Left ventricle myocardium inferior (tissue), 1 donor: ENCODE data around the gene ACOXL. TPM values are rescaled to one million over a fixed set of nuclear protein-coding genes. Genes with fewer than 3 reads are reported as not detected.

Experiments
- DNase-seq: peaks from one replicate; pipeline ENCODE4 v3.0.0-alpha.2; 2020
- H3K27ac ChIP-seq: fragments of 200-600 bp; replicated peaks from 2 replicates; pipeline ENCODE4 v1.8.0; 2021
- H3K27me3 ChIP-seq: fragments of 200-600 bp; 2 replicates; pipeline ENCODE4 v1.8.0; 2021; ENCODE audit warnings: low read depth
- H3K36me3 ChIP-seq: fragments of 200-600 bp; 2 replicates; pipeline ENCODE4 v1.8.0; 2021
- H3K4me1 ChIP-seq: fragments of 200-600 bp; 2 replicates; pipeline ENCODE4 v1.8.0; 2021
- H3K4me3 ChIP-seq: fragments of 200-600 bp; 2 replicates; pipeline ENCODE4 v1.8.0; 2021; ENCODE audit warnings: mild to moderate bottlenecking, moderate library complexity
- H3K9me3 ChIP-seq: fragments of 200-600 bp; replicated peaks from 2 replicates; pipeline ENCODE4 v1.8.0; 2021
- intact Hi-C: fragments of 100-400 bp; cut with micrococcal nuclease; formaldehyde crosslinking; loops from one replicate; pipeline ENCODE4 v1.11.0; 2022
- total RNA-seq: library from RNA; stranded (reverse); fragmentation: NEBNext Ultra II Directional; extraction: Animal tissue kit (Norgen Biotek cat#: 25700); gene quantifications from one replicate; pipeline ENCODE4 v1.2.1, GENCODE V29; 2021
- TF ChIP-seq, protein P1 (sequence below): fragments of 200-600 bp; IDR thresholded peaks from 2 replicates; pipeline ENCODE4 v1.8.0; 2021; ENCODE audit warnings: antibody characterized with exemption, mild to moderate bottlenecking, borderline replicate concordance
- donor health status: DM: no; HTN: yes; CAD: no; lungs with severe emphysema.

ACOXL gene
- total RNA-seq, 1 donor from 2014 or later: not detected

DNA sequence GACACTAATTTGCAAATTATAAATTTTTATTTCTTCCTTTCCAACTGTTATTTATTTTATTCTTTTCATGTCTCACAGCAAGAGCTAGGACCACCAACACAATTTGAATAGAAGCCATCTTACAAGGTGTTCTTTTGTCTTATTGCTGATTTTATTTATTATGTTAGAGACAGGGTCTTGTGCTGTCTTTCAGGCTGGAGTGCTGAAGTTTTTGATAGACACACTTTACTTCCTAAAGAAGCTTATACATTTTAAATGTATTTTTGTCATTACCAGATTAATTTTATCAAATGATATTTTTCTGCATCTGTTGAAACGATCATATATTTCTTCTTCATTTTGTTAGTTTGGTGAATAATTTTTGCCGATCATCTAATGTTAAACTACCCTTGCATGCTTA, 258.1 kb downstream of the ACOXL start:
- Histone ChIP-seq H3K27me3 (no peaks in the 10 kb centered on the region), H3K36me3 (no peaks in the 10 kb centered on the region), H3K27ac (no peak overlapping the region), H3K9me3 (peaks cover 6% of the 10 kb centered on the region), H3K4me1 (peaks cover 5% of the 10 kb centered on the region), H3K4me3 (no peak overlapping the region)
- DNase-seq: no peak
- TF ChIP-seq, protein P1, sequence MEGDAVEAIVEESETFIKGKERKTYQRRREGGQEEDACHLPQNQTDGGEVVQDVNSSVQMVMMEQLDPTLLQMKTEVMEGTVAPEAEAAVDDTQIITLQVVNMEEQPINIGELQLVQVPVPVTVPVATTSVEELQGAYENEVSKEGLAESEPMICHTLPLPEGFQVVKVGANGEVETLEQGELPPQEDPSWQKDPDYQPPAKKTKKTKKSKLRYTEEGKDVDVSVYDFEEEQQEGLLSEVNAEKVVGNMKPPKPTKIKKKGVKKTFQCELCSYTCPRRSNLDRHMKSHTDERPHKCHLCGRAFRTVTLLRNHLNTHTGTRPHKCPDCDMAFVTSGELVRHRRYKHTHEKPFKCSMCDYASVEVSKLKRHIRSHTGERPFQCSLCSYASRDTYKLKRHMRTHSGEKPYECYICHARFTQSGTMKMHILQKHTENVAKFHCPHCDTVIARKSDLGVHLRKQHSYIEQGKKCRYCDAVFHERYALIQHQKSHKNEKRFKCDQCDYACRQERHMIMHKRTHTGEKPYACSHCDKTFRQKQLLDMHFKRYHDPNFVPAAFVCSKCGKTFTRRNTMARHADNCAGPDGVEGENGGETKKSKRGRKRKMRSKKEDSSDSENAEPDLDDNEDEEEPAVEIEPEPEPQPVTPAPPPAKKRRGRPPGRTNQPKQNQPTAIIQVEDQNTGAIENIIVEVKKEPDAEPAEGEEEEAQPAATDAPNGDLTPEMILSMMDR: no peak
- intact Hi-C loops: no loop called here

DNA sequence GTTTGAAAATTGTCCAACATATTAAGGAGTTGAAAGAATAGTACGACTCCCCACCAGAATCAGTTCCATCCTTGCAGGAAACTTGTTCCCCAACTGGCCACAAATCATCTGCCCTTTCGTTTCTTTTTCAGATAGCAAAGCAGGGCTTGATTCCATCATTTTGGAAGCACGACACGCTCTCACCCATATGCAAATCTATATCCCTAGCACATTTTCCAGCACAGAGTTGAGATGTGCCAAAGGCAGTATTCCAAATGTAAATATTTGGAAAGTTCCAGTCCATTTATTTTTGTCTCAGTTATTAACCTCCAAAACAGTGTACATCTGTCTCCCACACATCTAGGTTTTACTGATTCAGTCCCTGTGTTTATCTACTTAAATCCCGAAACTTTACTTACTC, 259.5 kb downstream of the ACOXL start:
- Histone ChIP-seq H3K4me3 (no peak overlapping the region), H3K36me3 (no peaks in the 10 kb centered on the region), H3K27me3 (no peaks in the 10 kb centered on the region), H3K4me1 (peaks cover 5% of the 10 kb centered on the region), H3K27ac (no peak overlapping the region), H3K9me3 (peaks cover 8% of the 10 kb centered on the region)
- intact Hi-C loops: no loop called here
- no peak for DNase-seq
- TF ChIP-seq, protein P1: no peak

- no peaks in the 10 kb centered on the region for H3K36me3 ChIP-seq
- no peaks in the 10 kb centered on the region for H3K27me3 ChIP-seq
- DNase-seq: no peak
- TF ChIP-seq, protein P1: no peak
- no peak overlapping the region for H3K27ac ChIP-seq
- intact Hi-C loops: no loop called here
- no peak overlapping the region for H3K4me3 ChIP-seq
- peaks cover 16% of the 10 kb centered on the region for H3K9me3 ChIP-seq
- H3K4me1 ChIP-seq: peaks cover 5% of the 10 kb centered on the region
These were observed 260.5 kb downstream of the ACOXL start for GRCh38 chr2:110992886-110993285.

GRCh38 chr2:110993557-110994231, 261.3 kb downstream of the ACOXL start:
- DNase-seq: no peak
- TF ChIP-seq, protein P1: no peak
- intact Hi-C loops: no loop called here
- Histone ChIP-seq H3K36me3 (no peaks in the 10 kb centered on the region), H3K4me1 (peaks cover 5% of the 10 kb centered on the region), H3K9me3 (peaks cover 16% of the 10 kb centered on the region), H3K27me3 (no peaks in the 10 kb centered on the region), H3K27ac (no peak overlapping the region), H3K4me3 (no peak overlapping the region)

DNA sequence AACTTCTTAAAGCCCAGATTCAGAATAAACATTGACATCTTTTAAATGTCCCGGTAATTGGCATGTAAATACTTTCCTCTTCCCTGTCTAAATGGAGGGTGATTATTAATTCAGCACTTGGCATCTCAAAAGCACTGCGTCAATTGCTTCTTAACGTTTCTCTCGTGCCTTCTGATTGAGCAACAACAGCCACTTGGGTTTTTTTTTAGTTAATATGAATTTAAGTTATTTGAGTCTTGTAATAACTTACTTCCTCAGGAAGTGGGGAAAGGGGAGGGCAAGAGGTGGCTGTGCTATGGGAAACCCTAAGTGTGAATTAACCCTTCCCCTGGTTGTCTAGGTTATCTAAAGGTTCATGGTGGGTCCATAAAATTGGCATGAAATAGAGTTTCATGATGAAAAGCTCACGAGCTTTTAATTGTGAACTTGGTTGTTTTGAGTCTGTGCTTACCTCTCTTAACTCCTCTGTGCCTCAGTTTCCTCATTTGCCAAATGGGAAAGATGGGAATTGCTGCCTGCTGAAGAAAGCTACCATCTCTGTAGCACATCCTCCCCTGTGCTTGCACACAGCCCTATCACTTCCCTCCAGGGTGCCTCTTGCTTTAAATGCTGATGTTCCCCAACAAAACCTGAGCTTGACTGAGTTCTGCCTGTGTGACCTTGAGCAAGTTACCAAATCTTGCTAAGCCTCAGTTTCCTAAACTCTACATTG, 262.0 kb downstream of the ACOXL start:
- intact Hi-C loops: no loop called here
- no peak overlapping the region for H3K4me3 ChIP-seq
- H3K4me1 ChIP-seq: peaks cover 5% of the 10 kb centered on the region
- H3K36me3 ChIP-seq: no peaks in the 10 kb centered on the region
- no peaks in the 10 kb centered on the region for H3K27me3 ChIP-seq
- no peak overlapping the region for H3K27ac ChIP-seq
- DNase-seq: no peak
- TF ChIP-seq, protein P1: no peak
- peaks cover 16% of the 10 kb centered on the region for H3K9me3 ChIP-seq
